HG03060 (cell line): ENCODE results near the gene GRID1.
"Not testable (repeated sequence)": the region's sequence is repeated elsewhere in the genome, so short reads cannot be mapped to it uniquely, and the experiment has no call there.

ENCODE experiments used
- ATAC-seq: cut with Tn5 transposase; IDR thresholded peaks from one replicate; pipeline ENCODE4 v1.9.1; 2021; ENCODE audit warnings: low read depth, moderate number of reproducible peaks; ENCODE audit not compliant: unreplicated experiment

The GRID1 gene

GRCh38 chr10:86076497-86076896, 290.1 kb downstream of the GRID1 start:
- not testable (repeated sequence) for ATAC-seq

GRCh38 chr10:86075512-86075911, 291.1 kb downstream of the GRID1 start:
- ATAC-seq: no peak

- ATAC-seq: no peak
Observed at GRCh38 chr10:86074294-86074693, 292.3 kb downstream of the GRID1 start.

GRCh38 chr10:86073199-86073977, 293.2 kb downstream of the GRID1 start:
- ATAC-seq: no peak

GRCh38 chr10:86072413-86072812, 294.2 kb downstream of the GRID1 start:
- ATAC-seq: no peak

- no peak for ATAC-seq
Observed at GRCh38 chr10:86071758-86072157, 294.8 kb downstream of the GRID1 start.

GRCh38 chr10:86071145-86071544, 295.4 kb downstream of the GRID1 start:
- ATAC-seq: no peak

GRCh38 chr10:86070278-86070677, 296.3 kb downstream of the GRID1 start:
- no peak for ATAC-seq

- ATAC-seq: no peak
Observed at GRCh38 chr10:86068231-86069054, 298.2 kb downstream of the GRID1 start.

- ATAC-seq: no peak
Observed at GRCh38 chr10:86067436-86068050, 299.1 kb downstream of the GRID1 start.

GRCh38 chr10:86066696-86067095, 299.9 kb downstream of the GRID1 start:
- ATAC-seq: no peak

- no peak for ATAC-seq
Observed at GRCh38 chr10:86065711-86066251, 300.8 kb downstream of the GRID1 start.

- ATAC-seq: no peak
Observed at GRCh38 chr10:86064931-86065662, 301.5 kb downstream of the GRID1 start.

- ATAC-seq: no peak
Observed at GRCh38 chr10:86064219-86064618, 302.4 kb downstream of the GRID1 start.

GRCh38 chr10:86063341-86063740, 303.3 kb downstream of the GRID1 start:
- no peak for ATAC-seq

GRCh38 chr10:86062647-86063145, 303.9 kb downstream of the GRID1 start:
- ATAC-seq: no peak

- ATAC-seq: no peak
Observed at GRCh38 chr10:86062198-86062550, 304.4 kb downstream of the GRID1 start.

GRCh38 chr10:86061278-86062197, 305.1 kb downstream of the GRID1 start:
- ATAC-seq: no peak
